GM04504 (cell line): ENCODE results near the gene DRAP1.

Experiments
- DNase-seq: peaks from one replicate; pipeline ENCODE4 v3.0.0-alpha.2; 2012; ENCODE audit warnings: low read depth

DRAP1 gene, protein sequence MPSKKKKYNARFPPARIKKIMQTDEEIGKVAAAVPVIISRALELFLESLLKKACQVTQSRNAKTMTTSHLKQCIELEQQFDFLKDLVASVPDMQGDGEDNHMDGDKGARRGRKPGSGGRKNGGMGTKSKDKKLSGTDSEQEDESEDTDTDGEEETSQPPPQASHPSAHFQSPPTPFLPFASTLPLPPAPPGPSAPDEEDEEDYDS

GRCh38 chr11:65919141-65919572, at the start of gene DRAP1:
TSS of gene DRAP1 (plus strand) at chr11:65919426. CDS start at chr11:65919502, 76 bp downstream.
- DNase-seq = peak; percentile 96

GRCh38 chr11:65869643-65870306, 49.5 kb upstream of the DRAP1 start:
- DNase-seq = no peak

GRCh38 chr11:65870307-65870658, 48.9 kb upstream of the DRAP1 start:
- no peak for DNase-seq

DNA sequence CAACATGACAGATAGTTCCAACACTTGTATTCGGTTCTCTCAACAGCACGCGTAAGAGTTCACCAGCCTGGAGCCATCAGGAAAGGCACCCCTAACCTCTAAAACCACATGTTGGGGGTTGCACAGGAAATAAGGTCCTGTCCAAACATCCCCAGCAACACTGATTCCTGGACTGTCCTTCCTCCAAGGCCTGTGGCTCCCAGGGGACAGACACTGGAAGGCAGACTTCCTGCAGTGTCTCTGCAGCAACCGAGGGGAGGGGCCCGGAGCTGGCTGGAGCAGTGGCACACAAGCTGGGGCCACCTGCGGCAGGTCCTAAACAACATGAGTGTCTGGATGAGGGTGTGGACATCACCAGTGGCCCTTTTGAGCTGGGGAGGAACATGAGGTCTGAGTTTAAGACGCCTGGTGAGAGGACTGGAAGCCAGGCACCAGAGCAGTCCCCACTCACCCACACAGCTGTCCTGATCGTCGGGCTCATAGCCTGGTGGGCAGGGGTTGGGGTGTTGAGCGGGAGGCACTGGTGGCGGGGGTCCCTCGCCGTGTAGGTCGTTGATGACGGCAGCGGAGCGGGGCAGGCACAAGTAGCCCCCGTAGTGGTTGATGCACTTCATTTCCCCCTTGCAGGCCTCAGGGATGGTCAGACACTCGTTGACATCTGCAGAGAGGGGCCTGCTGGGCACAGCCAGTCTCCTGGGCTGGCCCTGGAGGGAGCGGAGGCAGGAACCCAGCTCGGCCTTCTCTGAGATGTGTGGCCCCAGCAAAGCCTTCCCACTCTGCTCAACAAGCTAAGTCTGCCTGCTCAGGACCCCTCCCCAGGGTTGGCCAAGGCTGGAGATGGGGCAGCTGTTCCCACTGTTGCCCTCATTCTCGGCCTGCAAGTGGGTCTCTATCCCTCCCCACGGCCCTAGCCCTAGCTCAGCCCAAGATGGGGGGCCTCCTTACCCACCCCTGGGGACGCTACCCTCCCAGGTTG, 48.2 kb upstream of the DRAP1 start:
- no peak for DNase-seq

DNA sequence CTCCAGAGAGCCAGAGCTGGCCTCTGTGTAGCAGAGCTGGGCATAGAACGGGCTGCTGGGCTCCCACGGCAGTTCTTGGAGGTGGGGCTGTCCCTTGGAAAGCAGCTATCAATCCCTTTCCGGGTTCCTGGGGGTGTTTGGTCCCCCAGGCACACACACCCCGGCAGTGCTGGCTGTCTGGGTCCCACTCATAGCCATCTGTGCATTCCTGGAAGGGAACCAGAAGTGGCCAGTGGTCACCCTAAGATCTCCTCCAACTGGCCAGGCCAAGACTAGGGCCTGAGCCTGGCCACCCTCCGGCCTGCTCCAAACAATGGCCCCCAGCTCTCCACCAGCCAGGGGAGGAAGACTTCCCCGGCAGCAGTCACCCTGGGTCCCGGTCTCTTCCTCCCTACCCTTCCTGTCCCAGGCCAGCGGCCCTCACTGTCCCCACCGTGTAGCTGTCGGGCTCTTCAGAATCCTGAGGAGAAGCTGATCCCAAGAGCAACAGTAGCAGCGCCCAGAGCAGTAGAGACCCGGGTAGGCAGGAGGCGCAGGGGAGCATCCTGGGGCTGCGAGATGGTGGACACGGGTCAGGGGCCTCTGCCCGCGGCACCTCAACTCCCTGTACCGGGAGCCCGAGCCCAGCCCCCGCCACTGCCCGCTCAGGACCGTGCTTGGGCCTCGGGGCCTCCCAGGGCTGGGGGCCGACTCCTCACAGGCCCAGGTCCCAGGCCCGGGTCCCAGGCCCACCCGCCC, 47.2 kb upstream of the DRAP1 start:
- no peak for DNase-seq

DNA sequence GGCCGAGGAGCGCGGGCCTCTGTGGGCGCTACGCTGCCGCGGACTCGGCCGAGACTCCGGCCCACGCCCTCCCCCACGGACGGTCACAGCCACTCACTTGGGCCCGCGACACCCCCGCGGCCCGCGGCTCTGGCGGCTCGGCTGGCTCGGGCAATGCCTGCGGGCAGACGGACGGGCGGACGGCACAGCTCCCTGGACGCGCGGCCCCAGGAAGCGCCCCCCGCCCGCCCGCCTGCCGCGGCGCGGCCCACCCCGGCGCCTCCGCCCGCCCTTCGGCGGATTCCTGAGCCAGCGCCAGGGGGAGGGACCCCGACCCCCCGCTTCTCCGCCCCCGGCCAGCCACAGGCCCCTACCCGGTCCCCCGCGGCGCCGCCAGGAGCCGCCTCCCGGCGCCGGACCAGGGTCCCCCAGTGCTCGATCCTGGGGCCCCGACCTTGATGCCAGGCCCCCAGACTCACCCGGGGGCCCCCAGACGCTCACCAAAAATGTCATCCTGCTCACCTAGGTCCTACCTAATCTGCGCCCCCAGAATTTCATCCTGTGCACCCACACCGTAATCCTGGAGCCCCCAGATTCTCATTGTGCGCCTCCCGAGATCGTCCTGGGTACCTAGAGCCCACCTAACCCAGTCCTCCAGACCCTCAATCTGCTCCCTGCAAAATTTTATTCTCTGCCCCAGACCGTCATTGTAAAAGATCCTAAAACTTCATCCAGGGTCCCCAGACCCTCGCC, 46.5 kb upstream of the DRAP1 start, which contains the start of gene EFEMP2:
Gene EFEMP2, minus strand, starts transcription at position 215 of the 732 bp plus-strand sequence. CDS start 446 bp downstream, outside the sequence.
- DNase-seq = no peak

DNA sequence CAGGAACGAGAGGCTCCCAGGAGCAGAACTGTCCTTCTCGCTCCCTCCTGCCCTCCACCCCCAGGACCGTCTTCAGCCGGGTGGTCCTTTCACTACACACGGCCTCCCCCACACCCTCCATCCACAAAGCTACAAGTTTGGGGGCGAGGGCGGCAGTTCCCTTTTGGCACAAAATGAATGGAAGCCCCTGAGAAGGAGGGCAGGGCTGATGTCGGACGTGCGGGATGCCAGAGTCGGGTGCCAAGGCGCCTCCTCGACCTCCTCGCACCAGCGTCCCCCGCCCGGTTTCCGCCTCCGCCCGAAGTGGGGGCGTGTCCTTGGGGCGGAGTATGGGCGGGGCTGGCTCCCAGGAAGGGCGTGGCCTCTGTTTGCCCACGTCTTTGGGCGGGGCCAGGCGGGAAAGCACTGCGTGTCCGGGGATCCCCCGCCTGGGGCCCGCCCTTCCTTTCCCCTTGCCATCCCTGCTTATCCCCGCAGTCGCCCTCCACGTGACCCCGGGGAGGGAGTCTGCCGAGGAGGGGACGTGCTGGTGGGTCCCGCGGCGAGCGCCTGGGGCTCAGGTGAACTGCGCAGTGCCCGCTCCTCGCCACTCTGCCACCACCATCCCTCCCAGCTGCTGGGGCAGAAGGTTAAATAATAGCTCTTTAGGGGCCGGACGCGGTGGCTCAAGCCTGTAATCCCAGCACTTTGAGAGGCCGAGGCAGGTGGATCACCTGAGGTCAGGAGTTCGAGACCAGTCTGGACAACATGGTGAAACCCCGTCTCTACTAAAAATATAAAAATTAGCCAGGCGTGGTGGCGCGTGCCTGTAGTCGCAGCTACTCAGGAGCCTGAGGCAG, 45.7 kb upstream of the DRAP1 start:
- peak; percentile 87 for DNase-seq

GRCh38 chr11:65879617-65880016, 39.6 kb upstream of the DRAP1 start, which contains the start of gene CTSW:
TSS of gene CTSW (plus strand) at chr11:65879837. CDS start at chr11:65879855, 18 bp downstream.
- no peak for DNase-seq

GRCh38 chr11:65880027-65880426, 39.2 kb upstream of the DRAP1 start:
- DNase-seq = no peak

GRCh38 chr11:65880844-65881421, 38.3 kb upstream of the DRAP1 start:
- no peak for DNase-seq

DNA sequence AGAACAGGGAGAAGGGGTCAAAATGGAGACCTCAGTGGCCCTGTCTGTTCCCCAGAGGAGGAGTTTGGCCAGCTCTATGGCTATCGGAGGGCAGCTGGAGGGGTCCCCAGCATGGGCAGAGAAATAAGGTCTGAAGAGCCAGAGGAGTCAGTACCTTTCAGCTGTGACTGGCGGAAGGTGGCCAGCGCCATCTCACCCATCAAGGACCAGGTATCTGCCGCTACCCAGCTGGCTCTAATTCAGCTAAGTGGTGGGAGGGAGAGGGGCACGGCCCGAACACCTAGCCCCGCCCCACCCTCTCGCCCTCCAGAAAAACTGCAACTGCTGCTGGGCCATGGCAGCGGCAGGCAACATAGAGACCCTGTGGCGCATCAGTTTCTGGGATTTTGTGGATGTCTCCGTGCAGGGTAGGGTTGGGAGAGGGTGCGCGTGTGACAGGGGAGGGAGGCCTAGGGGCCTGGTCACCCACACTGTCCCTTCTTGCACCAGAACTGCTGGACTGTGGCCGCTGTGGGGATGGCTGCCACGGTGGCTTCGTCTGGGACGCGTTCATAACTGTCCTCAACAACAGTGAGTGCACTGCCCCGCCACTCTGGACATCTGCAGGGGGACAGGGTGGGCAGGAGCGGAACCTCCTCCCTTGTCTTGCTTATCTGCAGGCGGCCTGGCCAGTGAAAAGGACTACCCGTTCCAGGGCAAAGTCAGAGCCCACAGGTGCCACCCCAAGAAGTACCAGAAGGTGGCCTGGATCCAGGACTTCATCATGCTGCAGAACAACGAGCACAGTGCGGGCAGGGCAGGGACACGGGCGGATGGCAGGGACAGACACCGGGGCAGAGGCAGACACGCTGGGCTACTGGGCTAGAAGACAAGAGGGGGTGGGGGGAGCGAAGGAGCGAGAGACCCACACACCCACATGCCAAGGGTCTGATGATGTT, 36.8 kb upstream of the DRAP1 start:
- DNase-seq = no peak

DNA sequence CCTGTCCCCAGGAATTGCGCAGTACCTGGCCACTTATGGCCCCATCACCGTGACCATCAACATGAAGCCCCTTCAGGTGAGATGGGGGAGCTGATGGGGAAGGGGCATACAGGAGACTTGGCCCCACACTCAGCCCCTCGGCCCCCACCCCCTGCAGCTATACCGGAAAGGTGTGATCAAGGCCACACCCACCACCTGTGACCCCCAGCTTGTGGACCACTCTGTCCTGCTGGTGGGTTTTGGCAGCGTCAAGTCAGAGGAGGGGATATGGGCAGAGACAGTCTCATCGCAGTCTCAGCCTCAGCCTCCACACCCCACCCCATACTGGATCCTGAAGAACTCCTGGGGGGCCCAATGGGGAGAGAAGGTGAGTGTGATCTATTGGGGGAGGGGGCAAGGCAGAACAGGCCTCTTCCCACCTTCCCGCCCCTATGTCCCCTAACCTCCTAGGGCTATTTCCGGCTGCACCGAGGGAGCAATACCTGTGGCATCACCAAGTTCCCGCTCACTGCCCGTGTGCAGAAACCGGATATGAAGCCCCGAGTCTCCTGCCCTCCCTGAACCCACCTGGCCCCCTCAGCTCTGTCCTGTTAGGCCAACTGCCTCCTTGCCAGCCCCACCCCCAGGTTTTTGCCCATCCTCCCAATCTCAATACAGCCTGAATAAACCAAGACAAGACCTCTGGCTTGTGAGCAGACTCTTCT, 36.0 kb upstream of the DRAP1 start:
- DNase-seq = no peak

DNA sequence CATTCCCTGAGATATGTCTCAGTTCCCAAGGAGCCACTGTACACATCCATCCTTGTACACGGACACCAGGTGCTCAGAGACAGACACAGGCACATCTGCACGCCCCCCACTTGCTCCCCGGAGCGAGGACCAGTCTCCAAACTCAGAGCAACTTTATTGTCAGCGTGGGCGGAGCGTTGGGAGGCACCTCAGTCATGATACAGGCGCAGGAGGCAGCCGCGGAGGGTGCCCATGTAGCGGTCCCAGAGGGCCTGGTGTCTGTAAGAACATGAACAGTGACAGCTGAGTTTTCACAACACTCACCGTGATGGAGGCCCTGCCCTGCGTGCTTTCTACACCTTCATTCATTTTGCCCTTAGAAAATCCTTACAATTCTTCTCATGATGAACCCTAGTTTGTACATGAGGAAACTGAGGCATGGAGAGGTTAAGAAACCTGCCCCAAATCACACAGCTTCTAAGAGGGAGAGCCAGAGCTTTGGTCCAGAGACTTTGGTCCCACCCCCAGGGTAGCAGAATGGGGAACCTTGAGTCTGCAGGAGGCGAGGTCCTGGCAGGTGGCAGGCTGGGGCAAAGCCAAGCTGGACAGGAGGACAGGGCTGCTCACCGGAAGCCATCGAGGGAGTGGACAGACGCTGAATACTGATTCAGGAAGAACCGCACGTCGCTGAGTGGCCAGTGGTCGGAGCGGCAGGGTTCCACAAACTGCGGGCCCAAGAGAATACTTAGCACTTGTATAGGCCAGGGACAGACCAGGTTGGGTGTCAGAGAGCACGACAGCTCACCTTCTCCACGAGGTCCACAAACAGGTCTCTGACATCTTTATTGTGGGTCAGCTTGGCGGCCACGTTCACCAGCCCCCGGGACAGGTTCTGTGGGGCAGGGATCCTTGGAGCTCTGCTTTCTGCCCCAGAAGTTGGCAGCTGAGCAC, 35.2 kb upstream of the DRAP1 start:
- no peak for DNase-seq

GRCh38 chr11:65884716-65885092, 34.5 kb upstream of the DRAP1 start:
- DNase-seq = no peak

DNA sequence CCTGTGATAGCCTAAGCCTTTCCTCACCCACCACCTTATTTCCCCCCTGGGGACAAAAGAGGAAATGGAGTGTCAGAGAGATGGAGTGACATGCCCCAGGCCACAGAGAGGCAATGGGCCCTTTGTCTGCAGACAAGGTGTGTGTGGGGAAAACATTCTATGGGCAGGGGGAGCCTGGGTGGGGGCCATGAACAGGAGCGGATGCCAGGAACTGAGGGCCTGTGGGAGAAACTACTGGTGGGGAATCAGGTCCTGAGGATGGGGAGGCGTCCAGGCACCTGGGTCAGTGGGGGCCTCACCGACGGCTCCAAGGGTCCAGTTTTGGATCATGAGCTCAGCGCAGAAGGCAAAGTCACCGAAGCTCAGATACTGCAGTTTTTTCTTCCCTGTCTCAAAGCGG, 34.0 kb upstream of the DRAP1 start:
- DNase-seq = no peak

DNA sequence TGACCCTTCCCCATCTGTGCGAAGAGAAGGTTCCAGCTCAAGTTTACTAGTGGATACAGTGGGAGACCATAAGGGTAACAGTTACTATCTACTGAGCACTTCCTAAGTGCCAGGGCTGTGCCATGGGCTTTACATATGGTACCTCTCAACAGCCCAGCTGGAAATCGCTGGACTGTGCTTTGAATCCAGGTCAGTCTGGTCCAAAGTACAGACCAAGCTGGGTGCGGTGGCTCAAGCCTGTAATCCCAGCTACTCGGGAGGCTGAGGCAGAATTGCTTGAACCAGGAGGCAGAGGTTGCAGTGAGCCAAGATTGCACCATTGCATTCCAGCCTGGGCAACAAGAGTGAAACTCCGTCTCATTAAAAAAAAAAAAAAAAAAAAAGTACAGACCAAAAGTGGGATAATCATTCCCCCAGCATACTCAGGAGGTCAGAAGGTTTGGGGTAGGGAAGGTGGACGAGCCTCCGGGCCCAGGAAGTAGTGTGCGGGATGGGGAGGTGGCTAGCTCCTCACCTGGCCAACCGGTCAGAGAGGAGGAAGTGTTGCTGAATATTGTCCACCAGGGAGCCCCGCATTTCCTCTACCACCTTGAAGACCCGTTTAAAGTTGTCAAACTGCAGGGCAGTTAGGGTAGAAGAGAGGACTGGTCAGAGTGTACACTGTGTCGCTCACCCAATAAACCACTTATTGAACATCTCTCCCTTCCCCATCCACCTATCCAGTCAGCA, 33.3 kb upstream of the DRAP1 start:
- DNase-seq = no peak
